Measurements from ENCODE around the gene GNB2.

Gene GNB2

GRCh38 chr7:100641463-100641859, 32.1 kb upstream of the GNB2 start, which contains the start of gene TFR2:
TFR2 (minus strand) TSS chr7:100641552; CDS start chr7:100641509, 43 bp downstream.
- DNase-seq = no peak
- Histone ChIP-seq H3K9me3 (ENCODE audit: severe bottlenecking) (no peaks in the 10 kb centered on the region), H3K27ac (no peak within 1 kb of the TSS), H3K4me3 (ENCODE audit: low read depth, low read length) (no peak within 1 kb of the TSS), H3K36me3 (no peaks in the 10 kb centered on the region; the same call in 1 of the 2 replicates), H3K27me3 (ENCODE audit: insufficient read depth, low read depth, severe bottlenecking) (no peaks in the 10 kb centered on the region)
- no peak for TF ChIP-seq CTCF (IDR thresholded peaks at IDR 0.05; ENCODE audit: low read depth, low read length)

- no peak overlapping the region for H3K4me3 ChIP-seq (ENCODE audit: low read depth, low read length)
These were observed 31.5 kb upstream of the GNB2 start for GRCh38 chr7:100641860-100642533.

GRCh38 chr7:100642534-100642907, 31.0 kb upstream of the GNB2 start:
- Histone ChIP-seq H3K36me3 (peaks cover 2% of the 10 kb centered on the region; the same call in 1 of the 2 replicates), H3K27ac (no peak overlapping the region), H3K27me3 (ENCODE audit: insufficient read depth, low read depth, severe bottlenecking) (no peaks in the 10 kb centered on the region), H3K9me3 (ENCODE audit: severe bottlenecking) (no peaks in the 10 kb centered on the region), H3K4me3 (ENCODE audit: low read depth, low read length) (no peak overlapping the region)
- TF ChIP-seq CTCF (IDR thresholded peaks at IDR 0.05; ENCODE audit: low read depth, low read length) = no peak
- peak; percentile 32 for DNase-seq

More at GRCh38 chr7:100641860-100642533, 31.5 kb upstream of the GNB2 start:
- H3K36me3 ChIP-seq = no peaks in the 10 kb centered on the region; the same call in 1 of the 2 replicates
- no peak for DNase-seq
- no peak for TF ChIP-seq CTCF (IDR thresholded peaks at IDR 0.05; ENCODE audit: low read depth, low read length)
- H3K27me3 ChIP-seq (ENCODE audit: insufficient read depth, low read depth, severe bottlenecking) = no peaks in the 10 kb centered on the region
- H3K27ac ChIP-seq = no peak overlapping the region
- no peaks in the 10 kb centered on the region for H3K9me3 ChIP-seq (ENCODE audit: severe bottlenecking)

GRCh38 chr7:100649826-100650565, 23.5 kb upstream of the GNB2 start:
- no peaks in the 10 kb centered on the region for H3K27me3 ChIP-seq (ENCODE audit: insufficient read depth, low read depth, severe bottlenecking)
- no peak overlapping the region for H3K27ac ChIP-seq
- H3K9me3 ChIP-seq (ENCODE audit: severe bottlenecking) = no peaks in the 10 kb centered on the region
- H3K36me3 ChIP-seq = peaks cover 13% of the 10 kb centered on the region; the same call in 1 of the 2 replicates
- no peak for TF ChIP-seq CTCF (IDR thresholded peaks at IDR 0.05; ENCODE audit: low read depth, low read length)
- H3K4me3 ChIP-seq (ENCODE audit: low read depth, low read length) = no peak overlapping the region
- no peak for DNase-seq

- Histone ChIP-seq H3K27me3 (ENCODE audit: insufficient read depth, low read depth, severe bottlenecking) (no peaks in the 10 kb centered on the region), H3K36me3 (peaks cover 5% of the 10 kb centered on the region; the same call in 1 of the 2 replicates), H3K9me3 (ENCODE audit: severe bottlenecking) (no peaks in the 10 kb centered on the region), H3K27ac (peak overlapping the region; percentile 18), H3K4me3 (ENCODE audit: low read depth, low read length) (peak overlapping the region; percentile 84)
- no peak for TF ChIP-seq CTCF (IDR thresholded peaks at IDR 0.05; ENCODE audit: low read depth, low read length)
- DNase-seq = no peak
These were observed 18.4 kb upstream of the GNB2 start for GRCh38 chr7:100654908-100655831.
